ENCODE results near the gene TMF1. TPM values are rescaled to one million over a fixed set of nuclear protein-coding genes. Genes with fewer than 3 reads are reported as not detected.

Gene TMF1
- total and polyA plus RNA-seq, 10 donors = 7.5 to 43.4 (median 36.9) TPM

DNA sequence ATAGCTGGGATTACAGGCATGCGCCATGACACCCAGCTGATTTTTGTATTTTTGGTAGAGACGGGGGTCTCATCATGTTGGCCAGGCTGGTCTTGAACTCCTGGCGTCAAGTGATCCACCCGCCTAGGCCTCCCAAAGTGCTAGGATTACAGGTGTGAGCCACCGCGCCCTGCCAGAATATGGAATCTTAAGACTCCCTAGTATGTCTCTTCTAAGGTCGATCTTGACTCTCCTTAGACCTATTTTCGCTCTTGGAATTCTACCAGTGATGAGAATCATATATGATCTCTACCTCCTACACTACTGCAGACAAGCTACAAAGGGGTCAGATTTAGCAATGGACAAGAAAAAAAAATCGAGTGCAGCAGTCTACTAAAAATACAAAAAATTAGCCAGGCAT, 19.4 kb downstream of the TMF1 start:
- TF ChIP-seq CTCF (IDR thresholded peaks at IDR 0.05 in 8 of 11, conservative IDR thresholded peaks at IDR 0.05 in 3 of 11) (no peak), POLR2A (IDR thresholded peaks at IDR 0.05) (no peak), POLR2AphosphoS5 (IDR thresholded peaks at IDR 0.05) (no peak)
- intact Hi-C loops (cut with DNase I; ENCODE audit: low total_unique reads) = no loop called here
- 96 to 99% (median 97%) methylated on average over 9 of the region's 9 CpGs for WGBS, 5 donors
- Histone ChIP-seq H3K36me3 (peaks cover 3 to 100% (median 88%) of the 10 kb centered on the region in 6 donors), H3K9me3 (no peaks in the 10 kb centered on the region), H3K4me3 (no peak overlapping the region), H3K4me1 (no peaks in the 10 kb centered on the region), H3K27ac (no peak overlapping the region), H3K27me3 (replicated peaks in 1 of 7) (no peaks in the 10 kb centered on the region)
- DNase-seq = no peak

GRCh38 chr3:69032142-69032541, 20.0 kb downstream of the TMF1 start:
- 97 to 100% (median 98%) methylated on average over 2 of the region's 2 CpGs for WGBS, 5 donors
- Histone ChIP-seq H3K9me3 (no peaks in the 10 kb centered on the region), H3K36me3 (peaks cover 3 to 100% (median 89%) of the 10 kb centered on the region in 6 donors), H3K27me3 (replicated peaks in 1 of 7) (no peaks in the 10 kb centered on the region), H3K4me1 (no peaks in the 10 kb centered on the region), H3K4me3 (no peak overlapping the region), H3K27ac (no peak overlapping the region)
- TF ChIP-seq POLR2A (IDR thresholded peaks at IDR 0.05) = no peak
- TF ChIP-seq POLR2AphosphoS5 (IDR thresholded peaks at IDR 0.05) = no peak
- TF ChIP-seq CTCF (IDR thresholded peaks at IDR 0.05 in 8 of 11, conservative IDR thresholded peaks at IDR 0.05 in 3 of 11) = no peak
- intact Hi-C loops (cut with DNase I; ENCODE audit: low total_unique reads) = no loop called here
- DNase-seq = no peak

GRCh38 chr3:69031635-69032034, 20.5 kb downstream of the TMF1 start:
- H3K27ac ChIP-seq = no peak overlapping the region
- no peak for TF ChIP-seq CTCF (IDR thresholded peaks at IDR 0.05 in 8 of 11, conservative IDR thresholded peaks at IDR 0.05 in 3 of 11)
- TF ChIP-seq POLR2AphosphoS5 (IDR thresholded peaks at IDR 0.05) = no peak
- no peak for TF ChIP-seq POLR2A (IDR thresholded peaks at IDR 0.05)
- H3K27me3 ChIP-seq (replicated peaks in 1 of 7) = no peaks in the 10 kb centered on the region
- H3K36me3 ChIP-seq = peaks cover 3 to 100% (median 90%) of the 10 kb centered on the region in 6 donors
- WGBS, 5 donors = 80 to 93% (median 90%) methylated on average over 1 of the region's 1 CpG
- no peak overlapping the region for H3K4me3 ChIP-seq
- no peak for DNase-seq
- H3K9me3 ChIP-seq = no peaks in the 10 kb centered on the region
- intact Hi-C loops (cut with DNase I; ENCODE audit: low total_unique reads) = no loop called here
- H3K4me1 ChIP-seq = no peaks in the 10 kb centered on the region

GRCh38 chr3:69020857-69021256, 31.3 kb downstream of the TMF1 start:
- no peak for DNase-seq
- H3K4me3 ChIP-seq = no peak overlapping the region
- WGBS, 5 donors = 71 to 77% (median 75%) methylated on average over 4 of the region's 4 CpGs
- intact Hi-C loops (cut with DNase I; ENCODE audit: low total_unique reads) = no loop called here
- peaks cover 0 to 68% (median 34%) of the 10 kb centered on the region in 6 donors for H3K36me3 ChIP-seq
- no peaks in the 10 kb centered on the region for H3K4me1 ChIP-seq
- TF ChIP-seq POLR2A (IDR thresholded peaks at IDR 0.05) (no peak), POLR2AphosphoS5 (IDR thresholded peaks at IDR 0.05) (no peak), CTCF (IDR thresholded peaks at IDR 0.05 in 8 of 11, conservative IDR thresholded peaks at IDR 0.05 in 3 of 11) (no peak)
- H3K27me3 ChIP-seq (replicated peaks in 1 of 7) = no peaks in the 10 kb centered on the region
- H3K27ac ChIP-seq = no peak overlapping the region
- no peaks in the 10 kb centered on the region for H3K9me3 ChIP-seq
